Measurements from ENCODE around the gene LRTM2.
A peak's percentile ranks its signal among the peaks of the same experiment; 100 is the strongest.

LRTM2 gene

GRCh38 chr12:1820191-1820895 lies at the start of gene LRTM2:
TSS of gene LRTM2 (plus strand) at chr12:1820565. CDS start at chr12:1828149, 7,584 bp downstream.
- no peak for DNase-seq (ENCODE audit: low read depth in 4 of 4, low spot score in 1 of 4)

GRCh38 chr12:1773937-1774655 lies 46.3 kb upstream of the LRTM2 start:
- DNase-seq (ENCODE audit: low read depth in 4 of 4, low spot score in 1 of 4): no peak

GRCh38 chr12:1776170-1776921 lies 44.0 kb upstream of the LRTM2 start:
- DNase-seq (ENCODE audit: low read depth in 4 of 4, low spot score in 1 of 4): no peak

- DNase-seq (ENCODE audit: low read depth in 4 of 4, low spot score in 1 of 4): no peak
These were observed 42.6 kb upstream of the LRTM2 start for GRCh38 chr12:1777798-1778197.

GRCh38 chr12:1778911-1779310 lies 41.5 kb upstream of the LRTM2 start:
- no peak for DNase-seq (ENCODE audit: low read depth in 4 of 4, low spot score in 1 of 4)

GRCh38 chr12:1779783-1780182 lies 40.6 kb upstream of the LRTM2 start:
- DNase-seq (ENCODE audit: low read depth in 4 of 4, low spot score in 1 of 4): no peak

GRCh38 chr12:1781772-1782171 lies 38.6 kb upstream of the LRTM2 start:
- DNase-seq (ENCODE audit: low read depth in 4 of 4, low spot score in 1 of 4): no peak

- DNase-seq (ENCODE audit: low read depth in 4 of 4, low spot score in 1 of 4): no peak
These were observed 38.1 kb upstream of the LRTM2 start for GRCh38 chr12:1782215-1782614.

GRCh38 chr12:1787714-1788113 lies 32.7 kb upstream of the LRTM2 start:
- DNase-seq (ENCODE audit: low read depth in 4 of 4, low spot score in 1 of 4): no peak

- no peak for DNase-seq (ENCODE audit: low read depth in 4 of 4, low spot score in 1 of 4)
These were observed 29.9 kb upstream of the LRTM2 start for GRCh38 chr12:1790444-1790843.

GRCh38 chr12:1791104-1791841 lies 29.1 kb upstream of the LRTM2 start:
- peak; percentile 28 to 47 (median 38) for DNase-seq (ENCODE audit: low read depth in 4 of 4, low spot score in 1 of 4)

GRCh38 chr12:1792406-1792805 lies 28.0 kb upstream of the LRTM2 start:
- DNase-seq (ENCODE audit: low read depth in 4 of 4, low spot score in 1 of 4): no peak

- DNase-seq (ENCODE audit: low read depth in 4 of 4, low spot score in 1 of 4): no peak
These were observed 26.7 kb upstream of the LRTM2 start for GRCh38 chr12:1793426-1794210.

- DNase-seq (ENCODE audit: low read depth in 4 of 4, low spot score in 1 of 4): no peak
These were observed 25.8 kb upstream of the LRTM2 start for GRCh38 chr12:1794440-1795090.

- no peak for DNase-seq (ENCODE audit: low read depth in 4 of 4, low spot score in 1 of 4)
These were observed 25.1 kb upstream of the LRTM2 start for GRCh38 chr12:1795221-1795784.

- DNase-seq (ENCODE audit: low read depth in 4 of 4, low spot score in 1 of 4): peak; percentile 74 to 91 (median 89)
These were observed 24.4 kb upstream of the LRTM2 start for GRCh38 chr12:1795785-1796514.

GRCh38 chr12:1796515-1797010 lies 23.8 kb upstream of the LRTM2 start:
- DNase-seq (ENCODE audit: low read depth in 4 of 4, low spot score in 1 of 4): peak in 3 of 4 experiments; percentile 17 to 31 (median 26)

GRCh38 chr12:1797011-1797901 lies 23.1 kb upstream of the LRTM2 start:
- peak in 3 of 4 experiments; percentile 39 to 52 (median 47) for DNase-seq (ENCODE audit: low read depth in 4 of 4, low spot score in 1 of 4)

All from stimulated activated CD4-positive, alpha-beta T cell treated with anti-CD3 and anti-CD28 coated beads, Interleukin-1b, Interleukin-23, amount 100 ng/mL, for 24 hours (primary cell).